ENCODE measurements around the gene RDH11.

DNA sequence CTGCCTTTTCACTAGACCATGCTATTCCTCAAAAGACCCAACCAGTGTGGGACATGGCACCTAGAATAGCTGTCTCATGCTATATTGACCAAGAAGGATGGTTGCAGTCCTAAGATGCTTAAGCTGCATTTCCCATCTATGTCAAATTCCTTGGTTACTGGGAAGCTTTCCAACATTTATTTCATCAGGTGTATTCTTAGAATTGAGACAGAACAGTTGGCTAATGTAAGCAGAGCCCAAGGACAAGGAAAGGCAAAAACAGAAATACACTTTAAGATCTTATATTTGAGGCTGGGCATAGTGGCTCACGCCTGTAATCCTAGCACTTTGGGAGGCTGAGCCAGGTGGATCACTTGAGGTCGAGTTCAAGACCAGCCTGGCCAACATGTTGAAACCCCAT lies 51.1 kb downstream of the RDH11 start:
- TF ChIP-seq TAF1 (IDR thresholded peaks at IDR 0.05; ENCODE audit: borderline replicate concordance, low read depth, low read length), result no peak
- TF ChIP-seq, protein P1, sequence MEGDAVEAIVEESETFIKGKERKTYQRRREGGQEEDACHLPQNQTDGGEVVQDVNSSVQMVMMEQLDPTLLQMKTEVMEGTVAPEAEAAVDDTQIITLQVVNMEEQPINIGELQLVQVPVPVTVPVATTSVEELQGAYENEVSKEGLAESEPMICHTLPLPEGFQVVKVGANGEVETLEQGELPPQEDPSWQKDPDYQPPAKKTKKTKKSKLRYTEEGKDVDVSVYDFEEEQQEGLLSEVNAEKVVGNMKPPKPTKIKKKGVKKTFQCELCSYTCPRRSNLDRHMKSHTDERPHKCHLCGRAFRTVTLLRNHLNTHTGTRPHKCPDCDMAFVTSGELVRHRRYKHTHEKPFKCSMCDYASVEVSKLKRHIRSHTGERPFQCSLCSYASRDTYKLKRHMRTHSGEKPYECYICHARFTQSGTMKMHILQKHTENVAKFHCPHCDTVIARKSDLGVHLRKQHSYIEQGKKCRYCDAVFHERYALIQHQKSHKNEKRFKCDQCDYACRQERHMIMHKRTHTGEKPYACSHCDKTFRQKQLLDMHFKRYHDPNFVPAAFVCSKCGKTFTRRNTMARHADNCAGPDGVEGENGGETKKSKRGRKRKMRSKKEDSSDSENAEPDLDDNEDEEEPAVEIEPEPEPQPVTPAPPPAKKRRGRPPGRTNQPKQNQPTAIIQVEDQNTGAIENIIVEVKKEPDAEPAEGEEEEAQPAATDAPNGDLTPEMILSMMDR (IDR thresholded peaks at IDR 0.05), result no peak
- TF ChIP-seq, protein P2, sequence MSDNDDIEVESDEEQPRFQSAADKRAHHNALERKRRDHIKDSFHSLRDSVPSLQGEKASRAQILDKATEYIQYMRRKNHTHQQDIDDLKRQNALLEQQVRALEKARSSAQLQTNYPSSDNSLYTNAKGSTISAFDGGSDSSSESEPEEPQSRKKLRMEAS (IDR thresholded peaks at IDR 0.05; ENCODE audit: low read depth), result no peak
- no peak for TF ChIP-seq MXI1 (IDR thresholded peaks at IDR 0.05; ENCODE audit: low read depth, low read length)
- no peak for TF ChIP-seq TEAD4 (IDR thresholded peaks at IDR 0.05; ENCODE audit: borderline replicate concordance, insufficient read depth)
- no peak for TF ChIP-seq FOXJ3 (CRISPR knock-in tag; IDR thresholded peaks at IDR 0.05)
- TF ChIP-seq RAD21 (IDR thresholded peaks at IDR 0.05; ENCODE audit: low read length), result no peak
- TF ChIP-seq POLR2AphosphoS5 (IDR thresholded peaks at IDR 0.05; ENCODE audit: low read depth, low read length), result no peak
- TF ChIP-seq, protein P3, sequence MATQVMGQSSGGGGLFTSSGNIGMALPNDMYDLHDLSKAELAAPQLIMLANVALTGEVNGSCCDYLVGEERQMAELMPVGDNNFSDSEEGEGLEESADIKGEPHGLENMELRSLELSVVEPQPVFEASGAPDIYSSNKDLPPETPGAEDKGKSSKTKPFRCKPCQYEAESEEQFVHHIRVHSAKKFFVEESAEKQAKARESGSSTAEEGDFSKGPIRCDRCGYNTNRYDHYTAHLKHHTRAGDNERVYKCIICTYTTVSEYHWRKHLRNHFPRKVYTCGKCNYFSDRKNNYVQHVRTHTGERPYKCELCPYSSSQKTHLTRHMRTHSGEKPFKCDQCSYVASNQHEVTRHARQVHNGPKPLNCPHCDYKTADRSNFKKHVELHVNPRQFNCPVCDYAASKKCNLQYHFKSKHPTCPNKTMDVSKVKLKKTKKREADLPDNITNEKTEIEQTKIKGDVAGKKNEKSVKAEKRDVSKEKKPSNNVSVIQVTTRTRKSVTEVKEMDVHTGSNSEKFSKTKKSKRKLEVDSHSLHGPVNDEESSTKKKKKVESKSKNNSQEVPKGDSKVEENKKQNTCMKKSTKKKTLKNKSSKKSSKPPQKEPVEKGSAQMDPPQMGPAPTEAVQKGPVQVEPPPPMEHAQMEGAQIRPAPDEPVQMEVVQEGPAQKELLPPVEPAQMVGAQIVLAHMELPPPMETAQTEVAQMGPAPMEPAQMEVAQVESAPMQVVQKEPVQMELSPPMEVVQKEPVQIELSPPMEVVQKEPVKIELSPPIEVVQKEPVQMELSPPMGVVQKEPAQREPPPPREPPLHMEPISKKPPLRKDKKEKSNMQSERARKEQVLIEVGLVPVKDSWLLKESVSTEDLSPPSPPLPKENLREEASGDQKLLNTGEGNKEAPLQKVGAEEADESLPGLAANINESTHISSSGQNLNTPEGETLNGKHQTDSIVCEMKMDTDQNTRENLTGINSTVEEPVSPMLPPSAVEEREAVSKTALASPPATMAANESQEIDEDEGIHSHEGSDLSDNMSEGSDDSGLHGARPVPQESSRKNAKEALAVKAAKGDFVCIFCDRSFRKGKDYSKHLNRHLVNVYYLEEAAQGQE (IDR thresholded peaks at IDR 0.05; ENCODE audit: low read depth, low read length), result no peak
- TF ChIP-seq, protein P4, sequence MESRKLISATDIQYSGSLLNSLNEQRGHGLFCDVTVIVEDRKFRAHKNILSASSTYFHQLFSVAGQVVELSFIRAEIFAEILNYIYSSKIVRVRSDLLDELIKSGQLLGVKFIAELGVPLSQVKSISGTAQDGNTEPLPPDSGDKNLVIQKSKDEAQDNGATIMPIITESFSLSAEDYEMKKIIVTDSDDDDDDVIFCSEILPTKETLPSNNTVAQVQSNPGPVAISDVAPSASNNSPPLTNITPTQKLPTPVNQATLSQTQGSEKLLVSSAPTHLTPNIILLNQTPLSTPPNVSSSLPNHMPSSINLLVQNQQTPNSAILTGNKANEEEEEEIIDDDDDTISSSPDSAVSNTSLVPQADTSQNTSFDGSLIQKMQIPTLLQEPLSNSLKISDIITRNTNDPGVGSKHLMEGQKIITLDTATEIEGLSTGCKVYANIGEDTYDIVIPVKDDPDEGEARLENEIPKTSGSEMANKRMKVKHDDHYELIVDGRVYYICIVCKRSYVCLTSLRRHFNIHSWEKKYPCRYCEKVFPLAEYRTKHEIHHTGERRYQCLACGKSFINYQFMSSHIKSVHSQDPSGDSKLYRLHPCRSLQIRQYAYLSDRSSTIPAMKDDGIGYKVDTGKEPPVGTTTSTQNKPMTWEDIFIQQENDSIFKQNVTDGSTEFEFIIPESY (IDR thresholded peaks at IDR 0.05; ENCODE audit: borderline replicate concordance, low read depth), result no peak
- TF ChIP-seq EZH2phosphoT487 (IDR thresholded peaks at IDR 0.05; ENCODE audit: borderline replicate concordance, low read depth), result no peak
- TF ChIP-seq EP300 (IDR thresholded peaks at IDR 0.05; ENCODE audit: borderline replicate concordance in 1 of 2, low read depth in 1 of 2, low read length in 1 of 2), result no peak

Data from SK-N-SH (cell line).